ENCODE measurements around the gene ABCB10.
"Not testable (repeated sequence)": the region's sequence is repeated elsewhere in the genome, so short reads cannot be mapped to it uniquely, and the experiment has no call there.

- not testable (repeated sequence) for TF ChIP-seq SP1 (IDR thresholded peaks at IDR 0.05); NFRKB (IDR thresholded peaks at IDR 0.05); ELF4 (IDR thresholded peaks at IDR 0.05); BHLHE40 (IDR thresholded peaks at IDR 0.05; ENCODE audit: borderline replicate concordance); LEF1 (IDR thresholded peaks at IDR 0.05; ENCODE audit: borderline replicate concordance); FOXM1 (IDR thresholded peaks at IDR 0.05; ENCODE audit: borderline replicate concordance); HDGF (IDR thresholded peaks at IDR 0.05; ENCODE audit: borderline replicate concordance); FOXK2 (IDR thresholded peaks at IDR 0.05); ARNT (IDR thresholded peaks at IDR 0.05); SUZ12 (IDR thresholded peaks at IDR 0.05); CTBP1 (IDR thresholded peaks at IDR 0.05; ENCODE audit: borderline replicate concordance)
- TF ChIP-seq, protein P1, sequence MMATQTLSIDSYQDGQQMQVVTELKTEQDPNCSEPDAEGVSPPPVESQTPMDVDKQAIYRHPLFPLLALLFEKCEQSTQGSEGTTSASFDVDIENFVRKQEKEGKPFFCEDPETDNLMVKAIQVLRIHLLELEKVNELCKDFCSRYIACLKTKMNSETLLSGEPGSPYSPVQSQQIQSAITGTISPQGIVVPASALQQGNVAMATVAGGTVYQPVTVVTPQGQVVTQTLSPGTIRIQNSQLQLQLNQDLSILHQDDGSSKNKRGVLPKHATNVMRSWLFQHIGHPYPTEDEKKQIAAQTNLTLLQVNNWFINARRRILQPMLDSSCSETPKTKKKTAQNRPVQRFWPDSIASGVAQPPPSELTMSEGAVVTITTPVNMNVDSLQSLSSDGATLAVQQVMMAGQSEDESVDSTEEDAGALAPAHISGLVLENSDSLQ (IDR thresholded peaks at IDR 0.05), result not testable (repeated sequence)
These were observed 46.9 kb downstream of the ABCB10 start for GRCh38 chr1:229511625-229512024.
